GM06990 (cell line): ENCODE results near the gene IL7R.
A peak's percentile ranks its signal among the peaks of the same experiment; 100 is the strongest.
"Not testable (repeated sequence)": the region's sequence is repeated elsewhere in the genome, so short reads cannot be mapped to it uniquely, and the experiment has no call there.

Experiments used
- DNase-seq: peaks from one replicate; pipeline ENCODE4 v3.0.0-alpha.2; 2011; ENCODE audit not compliant: insufficient read length; ENCODE audit errors: extremely low read depth
- H3K27me3 ChIP-seq: replicated peaks from 2 replicates; pipeline ENCODE4 v1.6.0; 2011; ENCODE audit warnings: low read length; ENCODE audit not compliant: control insufficient read depth, insufficient read depth
- H3K36me3 ChIP-seq: 2 replicates; pipeline ENCODE4 v1.5.1; 2011; ENCODE audit warnings: low read length; ENCODE audit not compliant: control insufficient read depth, insufficient read depth
- H3K4me3 ChIP-seq: replicated peaks from 2 replicates; pipeline ENCODE4 v1.5.1; 2011; ENCODE audit warnings: low read depth, mild to moderate bottlenecking, control low read depth, low read length
- TF ChIP-seq, protein P1 (sequence below): IDR thresholded peaks from 2 replicates; pipeline ENCODE4 v1.5.1; 2011; ENCODE audit warnings: low read length, control low read depth, mild to moderate bottlenecking, inconsistent platforms; ENCODE audit not compliant: insufficient read depth, poor library complexity, severe bottlenecking

Gene IL7R

DNA sequence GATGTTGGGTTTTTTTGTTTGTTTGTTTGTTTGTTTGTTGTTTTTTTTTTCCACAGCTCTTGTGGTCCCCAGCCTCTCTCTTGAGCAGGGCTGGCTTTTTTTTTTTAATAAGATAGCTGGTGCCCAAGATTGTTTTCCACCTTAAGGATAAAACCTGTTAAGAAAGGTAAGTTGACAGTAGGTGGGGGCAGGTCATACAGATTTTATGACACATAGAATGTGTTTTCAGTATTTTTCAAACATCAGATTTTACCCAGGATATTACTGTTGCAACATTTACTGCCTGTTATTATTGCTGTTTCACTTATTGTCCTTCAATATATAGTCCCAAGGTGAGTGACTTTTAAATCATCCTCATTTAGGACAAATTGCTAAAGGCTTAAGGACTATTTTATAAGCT, 3.9 kb upstream of the IL7R start:
- H3K36me3 ChIP-seq, result no peaks in the 10 kb centered on the region
- H3K27me3 ChIP-seq, result no peaks in the 10 kb centered on the region
- TF ChIP-seq, protein P1, sequence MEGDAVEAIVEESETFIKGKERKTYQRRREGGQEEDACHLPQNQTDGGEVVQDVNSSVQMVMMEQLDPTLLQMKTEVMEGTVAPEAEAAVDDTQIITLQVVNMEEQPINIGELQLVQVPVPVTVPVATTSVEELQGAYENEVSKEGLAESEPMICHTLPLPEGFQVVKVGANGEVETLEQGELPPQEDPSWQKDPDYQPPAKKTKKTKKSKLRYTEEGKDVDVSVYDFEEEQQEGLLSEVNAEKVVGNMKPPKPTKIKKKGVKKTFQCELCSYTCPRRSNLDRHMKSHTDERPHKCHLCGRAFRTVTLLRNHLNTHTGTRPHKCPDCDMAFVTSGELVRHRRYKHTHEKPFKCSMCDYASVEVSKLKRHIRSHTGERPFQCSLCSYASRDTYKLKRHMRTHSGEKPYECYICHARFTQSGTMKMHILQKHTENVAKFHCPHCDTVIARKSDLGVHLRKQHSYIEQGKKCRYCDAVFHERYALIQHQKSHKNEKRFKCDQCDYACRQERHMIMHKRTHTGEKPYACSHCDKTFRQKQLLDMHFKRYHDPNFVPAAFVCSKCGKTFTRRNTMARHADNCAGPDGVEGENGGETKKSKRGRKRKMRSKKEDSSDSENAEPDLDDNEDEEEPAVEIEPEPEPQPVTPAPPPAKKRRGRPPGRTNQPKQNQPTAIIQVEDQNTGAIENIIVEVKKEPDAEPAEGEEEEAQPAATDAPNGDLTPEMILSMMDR, result no peak
- no peak for DNase-seq
- no peak overlapping the region for H3K4me3 ChIP-seq

DNA sequence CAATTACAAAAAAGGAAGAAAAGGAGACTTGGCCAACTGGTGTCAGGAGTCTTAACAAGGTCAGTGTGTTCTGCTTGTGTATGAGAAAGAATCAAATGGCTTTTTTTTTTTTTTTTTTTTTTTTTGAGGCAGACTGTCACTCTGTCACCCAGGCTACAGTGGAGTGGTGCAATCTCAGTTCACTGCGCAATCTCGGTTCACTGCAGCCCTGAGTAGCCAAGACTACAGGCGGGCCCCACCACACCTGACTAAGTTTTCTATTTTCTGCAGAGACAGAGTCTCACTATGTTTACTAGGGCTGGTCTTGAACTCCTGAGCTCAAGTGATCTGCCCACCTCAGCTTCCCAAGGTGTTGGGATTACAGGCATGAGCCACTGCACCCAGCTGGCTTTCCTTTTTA, 3.1 kb upstream of the IL7R start:
- Histone ChIP-seq H3K27me3 (no peaks in the 10 kb centered on the region), H3K4me3 (no peak overlapping the region), H3K36me3 (no peaks in the 10 kb centered on the region)
- TF ChIP-seq, protein P1, result no peak
- peak; percentile 59 for DNase-seq

DNA sequence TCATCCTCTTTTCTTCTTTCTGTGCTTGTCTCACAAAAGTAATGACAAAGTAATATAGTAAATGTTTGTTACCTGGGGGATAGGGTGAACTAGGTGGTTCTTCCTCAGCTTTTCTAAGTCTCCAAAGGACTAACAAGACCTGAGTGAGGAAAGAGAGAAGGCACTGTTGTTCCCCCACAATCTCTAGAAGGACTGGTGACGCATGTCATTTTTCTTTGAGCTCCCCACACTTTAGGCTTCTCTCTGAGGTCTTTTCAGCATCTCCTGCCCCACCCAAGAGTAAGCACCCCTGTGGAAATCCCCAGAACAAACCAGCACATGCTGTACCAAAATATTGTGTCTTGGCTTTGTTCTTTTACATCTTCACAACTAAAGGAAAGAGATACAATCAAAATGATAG, 2.4 kb upstream of the IL7R start:
- TF ChIP-seq, protein P1, result no peak
- peak; percentile 42 for DNase-seq
- no peaks in the 10 kb centered on the region for H3K27me3 ChIP-seq
- no peaks in the 10 kb centered on the region for H3K36me3 ChIP-seq
- H3K4me3 ChIP-seq, result no peak overlapping the region

DNA sequence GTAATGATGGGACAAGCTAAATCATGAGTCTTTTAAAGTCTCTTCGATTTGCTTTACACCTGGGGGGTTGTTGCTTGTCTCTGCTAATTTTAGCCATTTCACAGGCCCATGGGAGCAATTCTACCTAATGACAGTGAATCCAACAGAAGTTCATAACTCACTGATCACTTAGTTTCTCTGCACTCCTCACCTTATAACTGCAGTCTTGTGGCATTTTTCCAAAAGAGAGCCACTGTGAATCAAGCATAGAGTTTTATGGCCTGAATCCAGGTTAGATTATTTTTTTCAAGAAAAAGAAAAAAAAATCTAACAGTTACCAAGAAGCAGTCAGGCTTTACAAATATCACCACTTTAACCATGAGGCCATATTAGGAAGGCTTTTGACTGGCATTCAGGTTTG, 1.5 kb upstream of the IL7R start:
- TF ChIP-seq, protein P1, result no peak
- no peak overlapping the region for H3K4me3 ChIP-seq
- H3K36me3 ChIP-seq, result no peaks in the 10 kb centered on the region
- no peaks in the 10 kb centered on the region for H3K27me3 ChIP-seq
- DNase-seq, result no peak

DNA sequence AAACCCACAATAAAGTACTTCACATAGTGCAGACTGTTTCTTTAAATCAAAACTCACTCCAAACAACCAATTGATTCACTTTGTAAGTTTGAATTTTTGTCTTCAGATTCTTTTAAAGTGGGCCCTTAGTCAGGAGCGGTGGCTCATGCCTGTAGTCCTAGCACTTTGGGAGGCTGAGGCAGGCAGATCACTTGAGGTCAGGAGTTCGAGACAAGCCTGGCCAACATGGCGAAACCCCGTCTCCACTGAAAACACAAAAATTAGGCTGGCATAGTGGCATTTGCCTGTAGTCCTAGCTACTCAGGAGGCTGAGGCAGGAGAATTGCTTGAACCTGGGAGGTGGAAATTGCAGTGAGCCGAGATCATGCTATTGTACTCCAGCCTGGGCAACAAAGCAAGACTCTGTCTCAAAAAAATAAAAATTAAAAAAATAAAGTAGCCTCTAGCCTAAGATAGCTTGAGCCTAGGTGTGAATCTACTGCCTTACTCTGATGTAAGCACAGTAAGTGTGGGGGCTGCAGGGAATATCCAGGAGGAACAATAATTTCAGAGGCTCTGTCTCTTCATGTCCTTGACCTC, 416 bp upstream of the IL7R start:
- not testable (repeated sequence) for H3K4me3 ChIP-seq, H3K36me3 ChIP-seq, H3K27me3 ChIP-seq, DNase-seq

DNA sequence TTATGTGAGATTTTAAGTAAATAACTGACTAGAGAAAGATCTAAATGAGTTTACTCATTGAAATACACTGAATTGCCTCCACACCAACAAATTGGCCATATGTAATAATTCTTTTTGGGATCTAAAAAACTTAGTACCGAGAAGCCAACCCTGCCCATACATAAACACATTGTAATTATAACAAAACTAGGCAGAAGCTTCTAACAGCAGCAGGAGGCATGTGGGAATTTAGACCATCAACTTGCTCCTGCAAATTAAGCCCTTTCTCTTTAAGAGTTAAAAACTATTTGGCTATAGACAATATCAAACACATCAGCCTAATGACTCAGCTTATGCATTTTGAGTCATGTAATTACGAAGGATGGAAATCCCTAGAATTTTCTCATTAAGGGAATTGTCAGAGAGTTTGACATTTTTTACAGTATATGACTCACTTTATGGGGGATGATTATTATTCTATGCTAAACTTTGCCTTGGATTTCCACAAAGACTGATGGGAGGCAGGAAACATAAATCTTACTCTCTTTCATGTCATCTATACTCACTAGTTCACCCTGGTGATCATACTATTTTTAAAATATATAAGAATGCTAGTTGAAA, 1.0 kb downstream of the IL7R start:
- TF ChIP-seq, protein P1, result no peak
- DNase-seq, result no peak
- no peaks in the 10 kb centered on the region for H3K27me3 ChIP-seq
- no peaks in the 10 kb centered on the region for H3K36me3 ChIP-seq
- no peak overlapping the region for H3K4me3 ChIP-seq
